VCaP (cell line): ENCODE results near the gene PRKCB.
"Not testable (repeated sequence)": the region's sequence is repeated elsewhere in the genome, so short reads cannot be mapped to it uniquely, and the experiment has no call there.

Experiments used
- H3K27ac ChIP-seq: fragments of 450-650 bp; 2 replicates; pipeline ENCODE4 v1.5.1; 2017
- CTCF ChIP-seq: fragments of 450-650 bp; conservative IDR thresholded peaks from 2 replicates; pipeline ENCODE4 v1.5.1; 2017; ENCODE audit warnings: mild to moderate bottlenecking, moderate library complexity

PRKCB gene

GRCh38 chr16:24087891-24088410 is 252.2 kb downstream of the PRKCB start:
- no peak overlapping the region for H3K27ac ChIP-seq
- no peak for TF ChIP-seq CTCF

GRCh38 chr16:24088767-24089166 is 253.0 kb downstream of the PRKCB start:
- H3K27ac ChIP-seq: no peak overlapping the region
- no peak for TF ChIP-seq CTCF

GRCh38 chr16:24091125-24091524 is 255.3 kb downstream of the PRKCB start:
- H3K27ac ChIP-seq: no peak overlapping the region
- TF ChIP-seq CTCF: no peak

- no peak overlapping the region for H3K27ac ChIP-seq
- no peak for TF ChIP-seq CTCF
Measured at GRCh38 chr16:24093049-24093448, 257.3 kb downstream of the PRKCB start.

GRCh38 chr16:24094660-24095059 is 258.9 kb downstream of the PRKCB start:
- TF ChIP-seq CTCF: no peak
- no peak overlapping the region for H3K27ac ChIP-seq

- H3K27ac ChIP-seq: no peak overlapping the region
- no peak for TF ChIP-seq CTCF
Measured at GRCh38 chr16:24098896-24099295, 263.1 kb downstream of the PRKCB start.

- no peak overlapping the region for H3K27ac ChIP-seq
- no peak for TF ChIP-seq CTCF
Measured at GRCh38 chr16:24101431-24101830, 265.6 kb downstream of the PRKCB start.

- H3K27ac ChIP-seq: no peak overlapping the region
- no peak for TF ChIP-seq CTCF
Measured at GRCh38 chr16:24102209-24102660, 266.5 kb downstream of the PRKCB start.

- H3K27ac ChIP-seq: not testable (repeated sequence)
Measured at GRCh38 chr16:24105471-24105870, 269.7 kb downstream of the PRKCB start.

- not testable (repeated sequence) for H3K27ac ChIP-seq
Measured at GRCh38 chr16:24108090-24108489, 272.3 kb downstream of the PRKCB start.
